Omental fat pad (tissue), 4 donors: Measurements from ENCODE around the gene PRKCA. TPM values are rescaled to one million over a fixed set of nuclear protein-coding genes. Genes with fewer than 3 reads are reported as not detected.

Experiments
- ATAC-seq: fragments of 150-250 bp; one replicate; pipeline ENCODE4 v1.9.1; 2016; ENCODE audit warnings: mild to moderate bottlenecking, moderate library complexity; ENCODE audit not compliant: low FRiP score
- DNase-seq: peaks from one replicate; pipeline ENCODE4 v3.0.0-alpha.2; 2019; ENCODE audit warnings: low spot score
- total RNA-seq, 4 donors: library from RNA; depleted of rRNA; stranded (reverse); fragments of >200 nt; gene quantifications; one replicate each; pipeline ENCODE4 v1.1.0, GENCODE V29; 2016
- TF ChIP-seq, protein P1 (sequence below), 3 donors: fragments of 450-650 bp; IDR thresholded peaks; one replicate each; pipeline ENCODE4 v1.5.1; 2016 to 2017; ENCODE audit warnings: antibody characterized with exemption in 3 of 3, mild to moderate bottlenecking in 3 of 3, moderate library complexity in 2 of 3

PRKCA gene
- total RNA-seq, 4 donors from 2014 or later: 6.7 to 14.3 (median 10.3) TPM

DNA sequence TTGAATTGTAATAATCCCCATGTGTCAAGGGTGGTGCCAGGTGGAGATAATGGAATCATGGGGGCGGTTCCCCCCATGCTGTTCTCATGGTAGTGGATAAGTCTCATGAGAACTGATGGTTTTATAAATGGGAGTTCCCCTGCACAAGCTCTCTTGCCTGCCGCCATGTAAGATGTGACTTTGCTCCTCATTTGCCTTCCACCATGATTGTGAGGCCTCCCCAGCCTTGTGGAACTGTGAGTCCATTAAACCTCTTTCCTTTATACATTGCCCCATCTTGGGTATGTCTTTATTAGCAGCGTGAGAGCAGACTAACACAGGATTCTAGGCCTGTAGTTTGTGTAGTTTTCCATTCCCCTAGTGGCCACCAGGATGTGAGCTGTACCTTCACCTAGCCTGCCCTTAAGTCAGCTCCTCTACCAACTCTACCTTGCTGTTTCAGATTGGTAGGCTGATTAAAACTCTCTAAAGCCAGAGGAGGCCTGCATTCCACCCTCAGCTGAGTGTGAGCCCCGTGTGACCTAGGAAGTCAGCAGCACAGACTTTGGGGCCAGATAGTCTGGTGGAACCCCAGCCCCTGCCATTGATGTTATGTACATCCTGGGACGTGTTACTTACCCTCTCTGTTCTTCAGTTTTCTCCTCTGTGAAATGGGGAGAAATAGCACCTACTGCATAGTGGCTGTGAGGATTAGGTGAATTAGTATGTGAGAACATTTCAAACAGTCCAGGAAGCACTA, 280.1 kb downstream of the PRKCA start:
- ATAC-seq (no peak), DNase-seq (no peak)
- TF ChIP-seq, protein P1, sequence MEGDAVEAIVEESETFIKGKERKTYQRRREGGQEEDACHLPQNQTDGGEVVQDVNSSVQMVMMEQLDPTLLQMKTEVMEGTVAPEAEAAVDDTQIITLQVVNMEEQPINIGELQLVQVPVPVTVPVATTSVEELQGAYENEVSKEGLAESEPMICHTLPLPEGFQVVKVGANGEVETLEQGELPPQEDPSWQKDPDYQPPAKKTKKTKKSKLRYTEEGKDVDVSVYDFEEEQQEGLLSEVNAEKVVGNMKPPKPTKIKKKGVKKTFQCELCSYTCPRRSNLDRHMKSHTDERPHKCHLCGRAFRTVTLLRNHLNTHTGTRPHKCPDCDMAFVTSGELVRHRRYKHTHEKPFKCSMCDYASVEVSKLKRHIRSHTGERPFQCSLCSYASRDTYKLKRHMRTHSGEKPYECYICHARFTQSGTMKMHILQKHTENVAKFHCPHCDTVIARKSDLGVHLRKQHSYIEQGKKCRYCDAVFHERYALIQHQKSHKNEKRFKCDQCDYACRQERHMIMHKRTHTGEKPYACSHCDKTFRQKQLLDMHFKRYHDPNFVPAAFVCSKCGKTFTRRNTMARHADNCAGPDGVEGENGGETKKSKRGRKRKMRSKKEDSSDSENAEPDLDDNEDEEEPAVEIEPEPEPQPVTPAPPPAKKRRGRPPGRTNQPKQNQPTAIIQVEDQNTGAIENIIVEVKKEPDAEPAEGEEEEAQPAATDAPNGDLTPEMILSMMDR (IDR thresholded peaks at IDR 0.05): no peak

DNA sequence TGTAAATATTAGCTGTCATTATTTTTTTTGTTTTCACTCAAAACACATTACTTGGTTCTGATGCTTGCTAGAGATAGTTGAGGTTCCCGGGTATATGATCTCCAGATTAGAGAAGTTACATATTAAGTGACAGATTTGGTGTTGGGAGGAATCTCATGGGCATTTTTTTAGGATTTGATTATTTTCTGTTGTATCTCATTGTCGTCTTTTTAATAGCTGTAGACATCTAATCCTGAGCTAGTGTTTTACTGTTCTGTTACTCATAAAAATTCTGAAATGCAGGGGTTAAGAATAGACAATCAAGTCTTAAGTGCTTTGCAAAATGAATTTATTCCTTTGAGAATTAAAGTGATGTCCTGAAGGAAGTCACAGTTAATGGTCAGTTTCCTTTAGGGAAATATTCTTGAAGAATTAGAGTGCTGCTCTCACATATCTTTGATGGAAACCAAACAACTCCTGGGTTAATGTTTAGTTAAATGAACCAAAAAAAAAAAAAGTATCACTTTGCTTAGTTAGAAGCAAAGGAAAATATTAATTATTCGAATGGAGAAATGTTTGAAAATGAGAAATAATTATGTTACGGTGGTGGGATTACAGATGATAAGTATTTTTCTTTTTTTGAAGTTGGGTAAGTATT, 280.8 kb downstream of the PRKCA start:
- DNase-seq (no peak), ATAC-seq (no peak)
- TF ChIP-seq, protein P1 (IDR thresholded peaks at IDR 0.05): no peak

DNA sequence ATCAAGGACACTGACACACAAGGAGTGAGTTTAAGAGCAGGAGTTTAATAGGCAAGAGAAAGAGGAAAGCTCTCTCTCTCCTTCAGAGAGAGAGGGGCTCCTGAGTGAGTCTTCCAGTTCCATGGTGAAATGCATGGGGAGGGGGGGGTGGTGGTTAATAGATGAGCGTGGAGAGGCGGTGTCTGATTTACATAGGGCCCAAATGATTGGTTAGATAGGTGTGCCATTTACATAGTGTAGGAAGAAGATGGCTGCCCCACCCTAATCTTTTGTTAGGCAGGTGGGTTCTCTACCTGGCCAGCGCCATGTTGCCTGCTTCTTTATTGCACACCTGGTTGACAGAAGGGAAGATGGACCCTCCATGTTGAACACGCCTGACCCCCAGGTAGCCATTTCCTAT, 282.5 kb downstream of the PRKCA start:
- DNase-seq: no peak
- TF ChIP-seq, protein P1 (IDR thresholded peaks at IDR 0.05): no peak
- ATAC-seq: no peak

DNA sequence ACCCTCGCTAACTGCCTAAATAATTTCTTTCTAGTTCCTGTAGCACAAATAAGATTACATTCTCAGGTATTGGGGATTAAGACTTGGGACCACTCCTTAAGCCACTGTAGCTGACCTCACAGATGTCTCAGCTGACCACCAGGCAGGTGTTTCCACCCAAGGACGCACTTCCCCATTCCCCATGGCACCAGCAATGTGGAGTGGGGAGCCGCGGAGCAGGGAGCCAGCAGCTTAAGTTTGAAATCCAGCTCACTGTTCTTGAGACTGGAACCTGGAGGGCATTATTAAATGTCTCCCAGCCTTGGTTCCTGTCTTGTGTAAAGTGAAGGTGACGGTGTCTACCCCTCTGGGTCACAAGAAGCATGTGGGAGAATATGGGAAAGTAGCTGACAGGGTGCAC, 283.1 kb downstream of the PRKCA start:
- TF ChIP-seq, protein P1 (IDR thresholded peaks at IDR 0.05): no peak
- no peak for DNase-seq
- no peak for ATAC-seq

DNA sequence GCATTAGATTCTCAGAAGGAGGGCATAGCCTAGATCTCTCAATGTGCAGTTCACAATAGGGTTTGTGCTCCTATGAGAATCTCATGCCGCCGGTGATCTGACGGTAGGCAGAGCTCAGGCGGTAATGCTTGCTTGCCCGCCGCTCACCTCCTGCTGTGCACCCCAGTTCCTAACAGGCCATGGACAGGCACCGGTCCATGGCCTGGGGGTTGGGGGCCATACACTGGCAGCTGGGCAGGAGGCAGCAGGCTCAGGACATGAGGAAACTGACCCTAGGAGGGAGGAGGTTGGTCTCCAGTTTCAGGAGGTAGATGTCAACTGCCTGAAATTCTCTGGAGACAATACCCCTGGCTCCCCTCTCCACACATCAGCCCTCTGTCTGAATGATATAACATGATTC, 287.5 kb downstream of the PRKCA start:
- DNase-seq (no peak), ATAC-seq (no peak)
- TF ChIP-seq, protein P1 (IDR thresholded peaks at IDR 0.05): no peak

DNA sequence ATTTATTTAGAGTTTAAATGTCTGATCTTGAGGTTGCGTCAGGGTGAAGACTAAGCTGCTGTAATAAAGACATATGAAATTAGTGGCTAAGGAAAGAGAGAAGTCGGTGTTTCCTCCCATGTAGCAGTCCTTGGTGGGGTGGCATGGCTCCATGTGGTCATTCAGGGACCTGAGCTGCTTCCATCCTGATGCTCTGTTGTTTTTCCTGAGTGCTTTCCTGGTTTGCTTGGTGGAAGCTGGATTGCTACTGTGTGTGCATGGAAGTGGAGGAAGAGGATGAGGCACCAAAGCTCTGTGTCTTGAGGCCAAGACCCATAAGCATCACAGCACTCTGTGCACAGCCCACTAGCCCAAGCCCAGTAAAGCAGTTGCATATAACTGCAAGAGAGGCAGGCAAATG, 290.7 kb downstream of the PRKCA start:
- TF ChIP-seq, protein P1 (IDR thresholded peaks at IDR 0.05): no peak
- DNase-seq (no peak), ATAC-seq (no peak)

DNA sequence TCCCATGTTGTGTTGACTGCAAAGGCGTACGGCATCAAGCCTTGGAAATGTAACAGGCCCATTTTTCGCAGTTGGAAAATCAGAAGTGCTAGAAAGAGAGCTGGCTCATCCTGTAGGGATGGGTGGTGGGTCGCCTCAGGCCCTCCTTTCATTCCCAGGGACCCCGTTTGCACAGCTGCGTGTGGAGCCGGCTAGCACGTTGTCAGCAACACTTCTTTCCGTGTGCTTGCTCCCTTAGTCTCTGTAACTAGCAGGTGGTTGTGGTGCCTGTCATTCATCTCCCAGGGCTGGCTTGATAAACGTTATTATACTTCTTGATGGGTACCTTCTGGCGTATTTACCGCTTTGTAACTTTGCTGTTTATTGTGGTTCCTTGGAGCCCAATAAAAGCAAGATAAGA, 293.5 kb downstream of the PRKCA start:
- TF ChIP-seq, protein P1 (IDR thresholded peaks at IDR 0.05): no peak
- no peak for ATAC-seq
- DNase-seq: no peak
